ENCODE results near the gene AHI1.

The AHI1 gene

DNA sequence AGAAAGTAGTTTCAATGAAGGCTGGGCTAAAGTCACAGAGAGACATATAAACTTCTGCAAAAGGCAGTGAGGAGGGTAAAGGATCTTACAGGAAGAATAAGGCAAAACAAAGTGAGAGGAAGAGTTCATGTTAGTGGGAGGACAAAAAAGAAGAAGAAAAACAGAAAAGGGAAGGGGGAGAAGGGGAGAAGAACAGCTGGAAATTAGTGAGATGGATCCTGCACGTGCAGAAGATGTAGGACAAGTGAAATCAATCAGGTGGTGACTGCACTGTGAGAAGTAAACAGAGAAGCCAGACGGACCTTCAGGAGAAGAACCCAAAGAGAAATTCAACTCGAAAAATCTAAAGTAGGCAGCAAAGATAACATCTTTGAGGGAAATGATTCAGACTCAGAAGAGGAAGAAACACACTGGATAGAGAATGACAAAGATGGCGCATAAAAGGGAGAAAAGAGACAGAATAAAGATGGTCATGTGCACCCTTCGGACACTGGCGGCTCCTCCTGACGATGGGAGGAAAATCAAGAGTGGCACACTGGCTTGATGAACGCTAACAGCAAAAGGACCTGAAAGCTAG is 210.5 kb downstream of the AHI1 start:
- no peak for DNase-seq

- DNase-seq: no peak
Measured at GRCh38 chr6:135285165-135285564, 212.4 kb downstream of the AHI1 start.

DNA sequence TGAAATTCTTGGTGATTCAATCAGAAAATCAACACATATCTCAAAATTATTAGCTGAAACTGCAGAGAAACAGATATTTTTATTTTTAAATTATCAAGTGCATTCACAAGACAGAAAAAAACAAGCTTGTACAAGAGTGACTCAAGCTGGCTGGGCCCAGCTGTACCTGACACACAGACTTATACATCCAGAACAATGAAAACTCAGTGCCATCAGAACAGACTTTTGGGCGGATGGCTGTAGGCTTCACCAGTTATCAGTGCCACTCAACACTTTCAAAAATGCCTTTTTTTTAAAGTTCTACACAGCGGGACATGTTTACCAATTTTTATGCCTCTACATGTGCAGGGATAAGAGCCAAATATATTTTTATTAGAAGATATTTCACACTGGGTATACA is 213.6 kb downstream of the AHI1 start:
- no peak for DNase-seq

DNA sequence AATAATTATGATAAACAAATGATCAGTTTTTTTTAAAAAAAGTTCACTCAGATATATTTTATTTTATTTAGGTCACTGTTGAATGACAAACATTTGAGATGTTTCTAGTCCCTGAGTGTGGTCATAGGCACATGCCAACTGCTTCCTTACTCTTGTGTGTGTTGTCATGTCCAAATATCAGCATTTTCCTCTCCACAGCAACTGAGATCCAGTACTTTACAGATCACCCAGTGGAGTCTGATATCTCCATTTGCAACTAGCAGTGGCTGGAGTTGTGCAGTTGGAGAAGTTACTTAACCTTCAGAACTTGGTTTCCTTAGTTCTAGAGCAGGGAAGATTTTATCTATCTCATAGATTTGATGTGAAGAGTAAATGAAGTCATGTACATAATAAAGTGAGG is 215.1 kb downstream of the AHI1 start:
- no peak for DNase-seq

GRCh38 chr6:135281964-135282363 is 215.6 kb downstream of the AHI1 start:
- no peak for DNase-seq

DNA sequence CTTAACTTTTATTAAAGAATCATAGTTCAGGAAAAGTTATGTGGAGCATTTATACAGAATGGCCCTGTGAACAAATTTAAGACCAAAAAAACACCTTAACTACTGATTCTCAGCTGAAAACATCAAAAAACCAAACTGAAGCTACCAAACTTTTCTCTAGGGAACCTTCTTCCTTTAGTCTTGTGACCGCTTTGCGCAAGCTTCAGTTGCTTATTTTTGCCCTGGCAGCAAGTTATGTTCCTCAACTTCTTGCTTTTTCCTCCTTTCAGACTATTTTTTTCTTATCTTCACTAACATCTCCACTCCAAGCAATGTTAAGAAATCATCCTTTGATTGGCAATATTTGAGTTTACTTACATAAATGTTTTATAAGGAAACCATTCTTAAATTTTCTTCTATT is 216.3 kb downstream of the AHI1 start:
- DNase-seq: no peak

- DNase-seq: peak; percentile 94
Measured at GRCh38 chr6:135280375-135281136, 217.0 kb downstream of the AHI1 start.

- DNase-seq: no peak
Measured at GRCh38 chr6:135277422-135277821, 220.1 kb downstream of the AHI1 start.

DNA sequence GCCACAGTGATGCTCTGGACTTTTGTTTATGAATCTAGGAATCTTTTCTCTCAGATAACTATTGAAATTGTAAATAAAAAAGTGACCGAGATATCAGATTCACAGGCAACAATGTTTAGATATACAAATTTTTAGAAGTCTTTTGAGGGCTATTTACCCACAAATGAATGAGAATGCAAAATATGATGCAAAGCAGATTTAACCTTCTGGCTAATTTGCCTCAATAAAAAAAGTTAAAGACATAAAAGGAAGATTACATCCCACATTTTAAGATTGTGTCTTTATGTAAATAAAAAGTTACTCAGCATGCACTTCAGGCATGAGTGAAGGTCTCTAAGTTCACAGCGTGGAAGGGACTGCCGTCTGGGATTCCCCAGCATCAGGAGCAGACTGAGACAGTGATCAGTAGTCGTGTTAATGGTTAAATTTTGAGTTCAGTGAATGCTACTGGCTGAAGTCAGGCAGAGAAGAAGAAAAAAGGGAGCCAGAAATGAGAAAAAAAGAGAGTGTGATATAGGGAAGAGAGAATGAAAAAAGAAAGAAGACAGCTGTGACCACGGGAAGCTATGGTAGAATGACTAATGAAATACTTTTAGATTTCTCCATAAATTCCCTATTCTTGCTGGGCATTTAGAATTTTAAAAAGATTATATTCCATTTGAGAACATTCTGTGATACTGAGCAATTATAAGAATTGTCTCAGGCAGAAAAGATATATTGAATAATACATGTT is 222.8 kb downstream of the AHI1 start:
- DNase-seq: peak; percentile 19

- DNase-seq: no peak
Measured at GRCh38 chr6:135271626-135272025, 225.9 kb downstream of the AHI1 start.

DNA sequence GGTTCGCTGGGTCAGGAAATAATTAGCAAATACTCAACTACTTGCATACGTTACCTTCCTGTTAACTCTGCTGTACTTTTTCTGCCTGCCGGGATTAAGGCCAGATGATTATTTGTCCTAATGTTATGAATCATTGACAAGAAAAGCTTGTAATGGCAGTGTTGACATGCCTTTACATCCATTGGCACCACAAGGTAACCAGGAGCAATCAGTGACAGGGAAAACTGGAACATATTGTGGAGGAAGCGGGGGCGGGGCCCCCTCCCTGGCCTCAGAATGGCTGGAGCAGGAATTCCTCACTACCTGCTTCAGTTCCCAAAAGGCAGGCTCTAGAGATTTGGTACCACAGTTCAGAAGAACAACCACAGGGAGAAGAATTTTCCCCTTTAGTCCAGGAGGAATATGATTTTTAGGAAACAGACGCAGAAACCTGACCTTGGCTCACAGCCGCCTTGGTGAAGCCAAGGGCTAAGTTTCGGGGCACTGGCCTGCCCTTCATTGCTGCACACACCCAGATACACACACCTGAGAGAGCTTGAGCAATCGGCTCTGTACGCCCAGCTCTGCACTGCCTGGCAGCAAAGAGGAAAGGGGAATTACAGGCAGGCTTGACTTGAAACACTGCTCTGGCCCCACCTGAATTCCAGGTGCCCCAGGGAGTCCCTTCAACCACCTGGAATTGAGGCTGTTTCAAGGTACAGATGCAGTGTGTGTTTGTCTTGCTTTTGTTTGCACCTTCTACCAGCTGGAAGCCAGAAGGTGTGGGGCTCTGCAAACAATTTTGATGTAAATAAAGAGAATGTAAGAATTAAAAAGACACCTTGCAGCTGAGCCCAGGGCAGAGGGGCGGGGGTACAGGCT is 226.6 kb downstream of the AHI1 start:
- peak; percentile 77 for DNase-seq

DNA sequence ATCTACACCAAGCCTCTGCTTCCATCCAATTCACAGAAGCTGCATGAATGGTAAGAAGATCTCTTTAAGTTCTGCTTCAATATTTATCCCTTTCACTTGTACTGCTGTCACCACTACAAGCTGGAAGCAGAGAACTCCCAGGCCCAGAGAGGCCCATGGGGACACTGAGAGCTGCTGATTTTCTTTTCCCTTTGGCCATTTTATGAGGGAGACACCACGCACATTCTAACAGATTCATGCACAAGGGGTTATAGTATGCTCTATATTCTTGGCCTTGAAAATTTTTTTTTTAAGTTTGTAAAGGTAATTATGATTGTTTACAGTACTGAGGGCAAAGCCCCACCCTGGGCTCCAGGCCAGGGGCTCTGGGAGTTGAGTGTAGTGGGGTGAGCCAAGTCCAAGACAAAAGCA is 228.1 kb downstream of the AHI1 start:
- DNase-seq: no peak

DNA sequence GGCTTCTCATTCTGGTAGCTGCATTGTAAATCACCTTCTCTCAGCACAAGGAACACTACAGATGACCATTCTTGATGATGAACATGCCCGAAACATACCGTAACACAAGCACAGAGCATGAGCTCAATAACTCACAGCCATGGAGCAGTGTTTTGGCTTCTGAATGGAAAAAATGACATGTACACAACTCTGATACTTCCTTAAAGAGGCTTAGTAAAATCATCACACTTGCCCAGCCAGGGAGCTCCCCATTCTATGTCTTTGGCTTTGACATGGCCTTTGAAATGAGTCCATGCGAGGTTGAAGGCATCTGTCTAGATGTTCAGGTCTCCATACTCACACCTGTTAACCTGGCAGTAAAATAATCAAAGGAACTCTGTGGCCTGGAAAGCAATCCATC is 228.8 kb downstream of the AHI1 start:
- no peak for DNase-seq

DNA sequence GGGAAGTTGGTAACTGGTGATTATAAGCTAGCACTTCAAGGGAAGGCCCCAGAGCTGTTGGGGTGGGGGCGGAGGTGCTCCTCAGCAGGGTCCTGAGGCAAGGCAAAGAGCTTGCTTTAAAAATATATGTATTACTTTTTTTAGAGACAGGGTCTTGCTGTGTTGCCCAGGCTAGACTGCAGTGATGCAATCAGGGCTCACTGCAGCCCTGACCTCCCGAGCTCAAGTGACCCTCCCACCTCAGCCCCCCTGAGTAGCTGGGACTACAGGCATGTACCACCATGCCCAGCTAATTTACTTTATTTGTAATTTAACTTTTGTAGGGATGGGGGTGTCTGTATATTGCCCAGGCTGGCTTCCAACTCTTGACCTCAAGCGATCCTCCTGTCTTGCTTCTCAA is 229.3 kb downstream of the AHI1 start:
- DNase-seq: no peak

- no peak for DNase-seq
Measured at GRCh38 chr6:135267085-135267484, 230.5 kb downstream of the AHI1 start.

- no peak for DNase-seq
Measured at GRCh38 chr6:135266675-135267074, 230.9 kb downstream of the AHI1 start.

DNA sequence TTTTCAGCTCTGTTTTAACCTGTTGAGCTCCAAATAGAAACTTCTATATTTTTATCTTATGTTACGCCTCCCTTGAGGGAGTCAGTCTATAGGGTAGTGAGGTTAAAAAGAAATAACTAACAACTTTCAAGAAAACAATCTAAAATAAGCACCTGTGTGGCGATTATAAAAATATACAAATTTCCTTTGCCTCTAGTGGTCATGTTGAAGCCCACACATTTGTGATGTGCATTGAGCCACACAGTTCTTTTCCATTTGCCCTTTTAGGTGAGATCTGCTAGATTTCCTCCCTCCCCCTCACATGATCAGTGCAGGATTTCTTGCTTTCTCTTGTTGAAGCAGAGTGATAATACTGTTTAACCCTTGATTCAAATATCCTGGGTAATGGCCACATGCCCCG is 232.3 kb downstream of the AHI1 start:
- no peak for DNase-seq

DNA sequence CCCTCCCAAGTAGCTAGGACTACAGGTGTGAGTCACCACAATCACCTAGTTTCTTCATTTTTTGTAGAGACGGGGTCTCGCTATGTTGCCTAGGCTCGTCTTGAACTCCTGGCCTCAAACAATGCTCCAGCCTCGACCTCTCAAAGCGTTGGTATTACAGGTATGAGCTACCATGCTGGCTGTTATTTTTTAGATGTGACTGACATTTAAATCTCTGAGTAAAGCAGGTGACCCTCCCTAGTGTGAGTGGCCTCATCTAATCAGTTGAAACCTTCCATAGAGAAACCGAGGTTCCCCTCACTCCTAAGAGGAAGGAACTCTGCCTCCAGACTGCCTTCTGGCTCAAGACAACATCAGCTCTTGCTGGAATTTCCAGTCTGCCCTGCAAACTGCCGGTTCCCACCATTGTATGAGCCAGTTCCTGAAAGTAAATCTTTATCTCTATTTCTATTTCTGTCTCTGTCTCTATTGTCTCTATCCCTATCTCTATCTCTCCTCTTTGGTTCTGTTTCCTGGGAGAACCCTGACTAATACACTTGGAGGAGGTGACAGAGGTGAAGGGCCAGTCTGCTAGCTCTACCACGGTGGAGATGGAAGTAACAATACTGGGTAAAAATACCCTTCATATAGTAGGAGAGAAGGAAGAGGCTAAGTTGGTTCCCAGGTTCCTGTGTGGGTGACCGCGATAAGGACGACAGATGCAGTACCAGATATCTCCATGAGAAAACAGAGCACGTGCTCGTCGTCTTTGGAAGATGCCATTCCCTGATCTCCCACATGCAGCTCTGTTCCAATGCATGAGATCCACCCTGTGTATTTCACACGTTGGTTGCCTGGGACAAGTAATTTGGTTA is 235.4 kb downstream of the AHI1 start:
- no peak for DNase-seq

DNA sequence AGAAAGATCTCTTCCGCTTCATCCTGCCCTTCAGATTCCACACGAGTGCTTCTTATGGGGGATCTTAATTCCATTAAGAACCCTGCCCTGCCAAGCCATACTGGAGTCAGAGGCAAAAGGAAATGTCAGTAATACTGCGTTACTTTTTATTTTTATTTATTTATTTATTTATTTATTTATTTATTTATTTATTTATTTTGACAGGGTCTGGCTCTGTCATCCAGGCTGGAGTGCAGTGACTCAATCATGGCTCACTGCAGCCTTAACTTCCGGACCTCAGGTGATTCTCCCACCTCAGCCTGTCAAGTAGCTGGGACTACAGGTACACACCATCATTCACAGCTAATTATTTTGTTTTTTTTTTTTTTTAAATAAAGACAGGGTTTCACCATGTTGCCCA is 236.9 kb downstream of the AHI1 start:
- DNase-seq: no peak

- DNase-seq: no peak
Measured at GRCh38 chr6:135258970-135259369, 238.6 kb downstream of the AHI1 start.

DNA sequence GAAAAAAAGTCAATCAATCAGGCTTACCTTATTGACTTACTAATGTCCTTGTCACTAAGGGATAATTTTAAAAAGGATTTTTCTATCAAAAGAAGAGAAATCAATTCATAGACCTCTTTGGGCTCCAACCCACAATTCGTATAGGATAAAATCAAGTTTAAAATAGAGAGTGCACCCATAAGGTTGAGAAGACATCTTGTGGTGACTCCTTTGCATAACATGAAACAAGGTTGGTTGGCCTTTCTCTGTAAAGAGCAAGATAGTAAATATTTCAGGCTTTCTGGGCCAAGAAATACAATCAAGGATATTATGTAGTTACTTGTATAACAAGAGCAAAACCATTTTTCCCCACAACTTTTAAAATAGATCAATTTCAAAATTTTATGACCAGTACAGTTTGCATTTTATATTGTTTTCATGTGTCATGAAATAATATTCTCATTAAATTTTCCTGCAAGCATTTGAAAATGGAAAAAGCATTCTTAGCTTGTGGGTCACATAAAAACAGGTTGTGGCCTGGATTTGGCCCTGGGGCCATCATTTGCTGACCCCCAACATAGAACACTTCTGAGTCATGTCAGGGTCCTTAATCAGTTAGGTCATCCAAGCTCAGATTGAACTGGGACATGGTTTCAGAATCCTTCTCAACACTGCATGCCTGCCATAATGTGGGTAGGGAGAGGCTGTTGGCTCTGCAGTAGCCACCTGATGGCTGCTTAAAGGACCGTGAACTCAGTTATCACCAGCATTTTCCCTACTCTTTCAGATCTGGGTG is 239.7 kb downstream of the AHI1 start:
- DNase-seq: no peak
